Fibroblast of skin of left biceps (primary cell): ENCODE measurements around the gene HHAT.

ENCODE experiments used
- DNase-seq, 2 experiments: peaks; one replicate each; pipeline ENCODE4 v3.0.0-alpha.2; 2013; ENCODE audit warnings: low read depth in 2 of 2

HHAT gene

GRCh38 chr1:210482945-210483617 is 154.4 kb downstream of the HHAT start:
- DNase-seq, result no peak

GRCh38 chr1:210483821-210484220 is 155.1 kb downstream of the HHAT start:
- no peak for DNase-seq

DNA sequence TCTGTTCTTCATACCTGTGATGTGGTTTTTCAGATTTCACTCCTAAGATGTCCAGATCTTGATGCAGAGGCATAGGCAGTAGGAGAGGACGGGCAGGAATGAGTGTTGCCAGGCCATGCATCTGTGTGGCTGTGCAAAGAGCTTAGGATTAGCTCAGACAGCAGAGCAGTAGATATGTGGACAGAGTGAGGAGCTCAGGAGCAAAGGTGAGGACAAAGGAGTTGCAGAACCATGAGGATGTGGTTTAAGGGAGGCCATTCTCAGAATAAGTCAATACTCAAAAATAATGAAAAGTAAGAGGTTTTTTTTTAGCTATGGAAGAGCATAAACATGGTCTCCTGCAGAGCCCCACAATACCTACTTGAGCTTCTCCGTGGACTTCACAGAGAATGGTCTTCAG is 158.3 kb downstream of the HHAT start:
- no peak for DNase-seq

DNA sequence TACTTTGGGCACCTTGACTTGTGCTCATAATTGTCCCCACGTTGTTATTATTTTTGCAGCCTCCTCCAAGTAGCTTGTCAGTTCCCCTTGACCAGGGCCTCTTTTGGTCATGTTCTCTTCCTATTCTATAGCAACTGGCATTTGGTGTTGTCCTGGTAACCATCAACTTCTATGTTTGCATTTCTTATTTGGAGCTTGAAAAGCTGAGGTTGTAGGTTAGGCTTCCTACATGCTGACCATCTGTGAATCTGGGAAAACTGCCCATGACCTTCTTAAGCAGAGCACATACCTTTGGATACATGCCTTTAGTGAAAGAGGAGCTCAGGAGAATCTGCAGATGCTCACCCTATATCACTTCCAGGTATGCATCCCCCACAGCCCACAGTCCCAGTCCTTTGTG is 160.8 kb downstream of the HHAT start:
- no peak for DNase-seq

GRCh38 chr1:210490781-210491180 is 162.1 kb downstream of the HHAT start:
- no peak for DNase-seq

GRCh38 chr1:210496063-210496462 is 167.4 kb downstream of the HHAT start:
- no peak for DNase-seq

GRCh38 chr1:210499956-210500355 is 171.3 kb downstream of the HHAT start:
- DNase-seq, result no peak

DNA sequence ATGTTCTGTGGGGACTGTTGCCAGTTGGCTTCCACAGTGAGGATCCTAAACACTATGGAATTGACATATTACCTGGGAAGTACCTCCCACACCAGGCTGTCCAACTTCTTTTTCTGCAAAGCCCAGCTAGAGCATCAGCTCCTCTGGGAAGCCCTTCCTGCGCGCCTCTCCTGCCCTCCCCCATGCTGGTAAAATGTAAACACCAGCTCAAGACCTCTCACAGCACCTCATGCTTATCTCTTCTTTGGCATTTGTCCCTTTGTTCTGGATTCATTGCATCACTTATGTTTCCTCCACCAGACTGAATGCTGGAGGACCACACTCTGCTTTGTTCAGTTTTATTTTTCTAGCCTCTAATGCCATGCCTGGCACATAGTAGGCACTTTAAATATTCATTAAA is 172.1 kb downstream of the HHAT start:
- no peak for DNase-seq

DNA sequence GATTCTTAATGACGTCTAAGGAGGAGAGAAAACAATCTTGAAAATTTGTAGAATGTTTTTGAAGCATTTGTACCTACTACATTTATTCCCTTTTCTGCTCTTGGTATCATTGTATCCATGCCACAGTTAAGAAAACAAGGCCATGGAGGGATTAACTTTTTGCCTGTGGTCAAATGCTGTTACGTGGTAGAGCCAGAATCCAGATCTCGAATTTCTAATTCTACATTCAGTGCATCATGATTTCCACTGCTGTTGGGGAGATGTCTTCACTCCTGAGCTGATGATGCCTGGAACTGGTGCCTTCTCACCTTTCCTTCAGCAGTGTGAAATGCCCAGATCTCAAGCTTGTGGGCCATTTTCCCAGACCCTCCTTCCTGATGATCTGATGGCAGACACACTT is 175.6 kb downstream of the HHAT start:
- DNase-seq, result no peak

DNA sequence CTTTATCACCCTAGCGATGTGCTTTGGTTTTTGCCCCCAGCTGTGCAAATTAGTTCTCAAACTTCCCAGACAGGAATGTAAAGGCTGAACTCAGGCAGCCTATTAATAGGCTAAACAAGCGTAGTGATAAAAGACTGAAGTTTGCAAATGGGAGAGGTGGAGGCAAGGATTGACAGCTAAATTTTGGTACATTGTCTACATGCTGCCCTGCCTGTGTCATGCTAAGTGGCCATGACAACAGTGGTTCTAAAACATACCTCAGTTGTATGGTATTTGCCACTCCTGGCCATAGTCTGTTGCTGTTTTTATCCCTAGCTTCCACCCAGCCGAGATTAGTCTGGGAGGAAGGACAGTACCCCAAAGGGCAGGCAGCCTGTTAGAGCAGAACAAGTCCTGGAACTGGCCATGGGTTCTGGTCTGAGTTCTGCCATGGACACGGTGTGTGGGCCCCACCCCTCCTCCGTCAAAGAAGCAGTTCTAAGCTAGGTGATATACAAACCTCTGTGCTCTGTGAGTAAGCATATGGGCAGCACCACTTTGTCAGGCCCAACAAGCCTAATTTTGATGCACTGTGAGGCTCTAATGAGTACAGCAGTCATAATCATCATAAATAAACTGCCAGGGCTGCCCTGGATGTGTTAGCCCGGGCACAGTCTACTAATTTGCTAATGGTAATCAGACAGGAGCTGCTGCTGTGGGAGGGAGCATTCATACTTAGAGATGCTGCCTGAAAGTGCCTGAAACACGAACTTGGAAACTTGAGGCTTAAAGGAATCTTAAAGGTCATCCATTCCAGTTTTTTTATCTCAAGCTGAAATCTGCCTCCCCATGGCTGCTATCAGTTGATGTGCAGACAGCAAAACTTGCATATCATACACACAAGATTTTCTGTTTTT is 177.1 kb downstream of the HHAT start:
- DNase-seq, result no peak

DNA sequence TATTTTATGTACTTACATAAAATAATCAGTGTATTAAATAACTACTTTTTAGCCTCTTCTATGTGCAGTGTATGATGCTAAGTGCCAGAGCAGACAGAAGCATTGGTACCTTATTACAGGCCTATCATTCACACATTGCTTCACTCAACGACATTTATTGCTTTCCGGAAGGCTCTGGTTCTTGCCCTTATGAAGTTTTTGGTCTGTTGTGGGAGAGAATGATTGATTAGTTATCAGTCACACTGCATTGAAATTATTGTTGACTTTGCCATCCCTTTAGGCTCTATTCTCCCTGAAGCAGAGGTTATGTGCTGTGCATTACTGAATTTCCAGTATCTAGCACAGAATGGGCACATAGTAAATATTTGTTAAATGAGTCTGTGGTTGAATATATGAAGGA is 178.0 kb downstream of the HHAT start:
- no peak for DNase-seq

GRCh38 chr1:210516092-210516656 is 187.5 kb downstream of the HHAT start:
- DNase-seq, result no peak

GRCh38 chr1:210516697-210517459 is 188.2 kb downstream of the HHAT start:
- DNase-seq, result no peak

- DNase-seq, result no peak
Observed at GRCh38 chr1:210523830-210524229, 195.1 kb downstream of the HHAT start.

- DNase-seq, result peak in 1 of 2 experiments; percentile 5
Observed at GRCh38 chr1:210525716-210526454, 197.2 kb downstream of the HHAT start.

DNA sequence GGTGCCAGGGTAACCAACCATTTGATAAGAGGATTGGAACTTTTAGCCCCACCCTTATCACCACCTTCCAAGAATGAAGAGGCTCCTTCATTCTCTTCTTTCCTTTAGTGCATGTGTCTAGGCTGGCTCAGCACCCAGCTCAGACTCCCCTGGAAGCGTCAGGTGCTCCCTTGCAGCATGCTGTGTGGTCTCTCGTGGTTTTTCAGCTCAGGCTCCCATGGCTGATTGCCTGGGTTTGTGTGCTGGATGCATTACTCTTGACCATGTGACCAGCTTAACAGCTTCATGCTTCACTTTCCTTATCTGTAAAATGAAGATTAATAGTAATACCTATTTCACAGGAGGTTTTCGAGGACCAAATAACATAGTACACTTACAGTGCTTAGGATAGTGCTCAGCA is 198.4 kb downstream of the HHAT start:
- DNase-seq, result no peak

- DNase-seq, result no peak
Observed at GRCh38 chr1:210531475-210532222, 202.9 kb downstream of the HHAT start.

DNA sequence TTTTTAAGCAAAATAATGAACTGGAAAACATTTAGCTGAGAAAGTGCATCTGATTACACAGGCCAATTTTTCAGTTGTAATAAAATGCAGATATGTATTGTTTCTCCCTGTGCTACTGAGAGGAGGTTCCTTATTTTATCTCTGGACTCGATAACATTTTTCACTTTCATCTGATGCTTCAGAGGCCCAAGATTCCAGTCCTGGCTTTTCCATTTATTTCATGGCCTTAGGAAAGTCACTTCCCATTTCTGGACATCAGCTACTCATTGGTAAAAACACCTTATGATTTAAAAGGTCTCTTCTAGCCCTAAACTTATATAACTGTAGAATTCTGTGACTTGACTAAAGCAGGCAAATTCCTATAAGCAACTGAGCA is 203.5 kb downstream of the HHAT start:
- DNase-seq, result no peak

- no peak for DNase-seq
Observed at GRCh38 chr1:210535761-210536160, 207.1 kb downstream of the HHAT start.

DNA sequence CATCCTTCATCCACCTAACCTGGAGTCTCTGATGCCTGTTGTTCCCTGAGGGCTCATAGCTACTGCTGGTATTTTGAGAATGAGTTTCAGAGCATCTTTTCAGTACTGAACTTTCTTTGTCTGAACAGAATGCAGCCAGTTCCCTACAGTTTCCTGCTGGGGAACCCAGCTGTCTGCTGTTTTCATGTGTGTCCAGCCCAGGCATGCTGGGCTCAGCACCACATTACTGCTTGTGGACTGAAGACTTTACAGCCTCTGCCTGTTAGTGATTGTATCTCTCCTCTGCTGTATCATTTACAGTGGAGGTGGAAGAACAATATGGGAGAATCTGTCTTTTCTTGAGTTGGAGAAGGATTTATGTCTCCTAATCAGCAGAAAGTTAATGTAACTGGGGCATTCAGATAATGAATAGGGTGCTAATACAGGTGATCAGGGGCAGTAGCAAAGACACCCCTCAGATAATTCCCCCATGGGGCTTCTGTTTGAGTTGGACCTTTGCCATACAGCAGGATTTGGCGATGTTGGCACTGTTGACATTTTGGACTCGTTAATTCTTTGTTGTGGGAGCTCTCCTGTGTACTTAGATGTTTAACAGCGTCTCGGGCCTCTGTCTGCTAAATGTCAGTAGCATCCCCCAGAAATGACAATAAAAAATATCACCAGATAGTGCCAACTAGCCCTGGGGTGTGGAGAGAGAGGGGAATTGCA is 207.7 kb downstream of the HHAT start:
- DNase-seq, result no peak
